HL-60 (cell line): ENCODE results near the gene NAT14.

ENCODE experiments used
- POLR2AphosphoS5 ChIP-seq: IDR thresholded peaks from 2 replicates; pipeline ENCODE4 v1.6.1; 2012; ENCODE audit warnings: low read depth
- SPI1 ChIP-seq: IDR thresholded peaks from 2 replicates; pipeline ENCODE4 v1.6.1; 2012; ENCODE audit warnings: low read depth, mild to moderate bottlenecking, borderline replicate concordance
- TF ChIP-seq, protein P1 (sequence below): IDR thresholded peaks from one replicate; pipeline ENCODE4 v1.5.1; 2011; ENCODE audit warnings: low read length, control low read depth, inconsistent platforms; ENCODE audit not compliant: insufficient read depth

DNA sequence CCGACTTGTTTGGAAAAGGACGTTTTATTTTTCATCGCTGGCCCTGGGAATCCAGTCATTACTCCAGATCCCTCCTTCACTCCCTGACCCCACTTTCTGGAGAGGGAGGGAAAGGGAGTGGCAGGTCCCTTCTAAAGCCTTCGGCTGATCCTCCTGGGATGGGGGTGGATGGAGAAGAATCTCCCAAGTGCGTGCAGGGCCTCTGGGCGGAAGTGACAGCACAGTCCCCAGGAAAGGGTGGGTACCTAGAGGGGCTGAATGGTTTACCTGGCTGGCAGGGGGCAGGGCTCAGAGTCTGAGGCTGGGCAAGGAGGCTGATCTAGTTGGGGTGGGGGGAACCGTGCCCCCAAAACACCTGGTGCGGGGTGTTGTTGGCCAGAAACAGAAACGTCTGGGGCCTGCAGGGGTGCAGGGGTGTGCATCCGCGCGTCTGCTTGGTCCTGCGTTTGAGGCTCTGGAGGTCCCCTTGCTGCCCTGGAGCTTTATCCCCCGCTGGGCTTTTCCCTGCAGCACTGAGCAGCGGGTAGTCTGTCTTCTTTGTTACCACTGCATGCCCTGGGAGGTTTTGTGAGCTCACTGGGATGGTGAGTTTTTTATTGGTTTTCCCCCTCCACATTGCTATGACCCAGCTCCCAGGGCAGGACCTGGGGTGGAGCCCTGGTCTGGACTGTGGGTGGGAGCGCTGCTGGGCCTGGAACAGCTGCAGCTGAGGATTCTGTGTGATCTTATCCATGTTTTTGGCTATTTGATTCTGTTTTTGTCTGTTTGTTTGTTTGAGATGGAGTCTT is 11.6 kb upstream of the NAT14 start:
- TF ChIP-seq, protein P1, sequence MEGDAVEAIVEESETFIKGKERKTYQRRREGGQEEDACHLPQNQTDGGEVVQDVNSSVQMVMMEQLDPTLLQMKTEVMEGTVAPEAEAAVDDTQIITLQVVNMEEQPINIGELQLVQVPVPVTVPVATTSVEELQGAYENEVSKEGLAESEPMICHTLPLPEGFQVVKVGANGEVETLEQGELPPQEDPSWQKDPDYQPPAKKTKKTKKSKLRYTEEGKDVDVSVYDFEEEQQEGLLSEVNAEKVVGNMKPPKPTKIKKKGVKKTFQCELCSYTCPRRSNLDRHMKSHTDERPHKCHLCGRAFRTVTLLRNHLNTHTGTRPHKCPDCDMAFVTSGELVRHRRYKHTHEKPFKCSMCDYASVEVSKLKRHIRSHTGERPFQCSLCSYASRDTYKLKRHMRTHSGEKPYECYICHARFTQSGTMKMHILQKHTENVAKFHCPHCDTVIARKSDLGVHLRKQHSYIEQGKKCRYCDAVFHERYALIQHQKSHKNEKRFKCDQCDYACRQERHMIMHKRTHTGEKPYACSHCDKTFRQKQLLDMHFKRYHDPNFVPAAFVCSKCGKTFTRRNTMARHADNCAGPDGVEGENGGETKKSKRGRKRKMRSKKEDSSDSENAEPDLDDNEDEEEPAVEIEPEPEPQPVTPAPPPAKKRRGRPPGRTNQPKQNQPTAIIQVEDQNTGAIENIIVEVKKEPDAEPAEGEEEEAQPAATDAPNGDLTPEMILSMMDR = no peak
- TF ChIP-seq POLR2AphosphoS5 = no peak
- TF ChIP-seq SPI1 = no peak
